Activated CD4-positive, CD25-positive, alpha-beta regulatory T cell treated with anti-CD3 and anti-CD28 coated beads, Interleukin-2, amount 50 U/mL, for 72 hours (primary cell): Measurements from ENCODE around the gene HYAL1.
"Not testable (repeated sequence)": the region's sequence is repeated elsewhere in the genome, so short reads cannot be mapped to it uniquely, and the experiment has no call there.

Experiments
- DNase-seq: peaks from one replicate; pipeline ENCODE4 v3.0.0; 2021

The HYAL1 gene

DNA sequence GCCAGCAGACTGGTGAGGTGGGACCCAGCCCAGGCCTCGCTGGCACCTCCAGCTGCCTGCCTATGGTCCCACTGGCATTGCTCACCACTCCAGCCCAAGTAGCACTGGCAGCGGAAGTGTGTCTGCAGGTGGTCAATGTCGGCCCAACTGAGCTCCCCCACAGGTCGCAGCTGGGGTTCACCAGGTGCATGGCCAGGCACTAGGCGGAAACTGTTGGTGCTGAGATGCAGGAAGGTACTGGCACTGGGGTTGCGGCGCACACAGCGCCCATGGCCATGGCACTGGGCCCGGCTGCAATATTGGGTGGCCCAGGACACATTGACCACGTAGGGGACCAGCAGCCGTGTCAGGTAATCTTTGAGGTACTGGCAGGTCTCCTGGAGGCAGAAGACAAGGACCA is 14.8 kb upstream of the HYAL1 start:
- DNase-seq = no peak

DNA sequence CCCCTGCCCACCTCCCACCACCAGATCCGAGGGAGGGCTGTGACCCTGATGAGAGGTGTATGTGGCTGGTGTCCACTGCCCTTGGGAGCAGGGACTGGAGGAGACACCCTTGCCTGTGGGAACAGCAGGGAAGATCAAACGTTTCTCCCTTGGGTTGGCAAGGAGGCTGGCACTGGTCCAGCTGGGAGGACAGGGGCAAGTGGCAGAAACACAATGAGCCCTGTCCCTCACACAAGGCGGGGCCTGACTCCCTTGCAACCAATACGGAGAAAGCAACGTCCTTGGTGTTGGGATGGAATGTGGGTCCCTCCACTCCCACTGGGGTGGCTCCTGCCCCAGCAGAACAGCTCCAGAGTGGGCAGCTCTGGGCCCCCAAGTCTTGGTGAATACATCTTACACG is 13.9 kb upstream of the HYAL1 start:
- no peak for DNase-seq

DNA sequence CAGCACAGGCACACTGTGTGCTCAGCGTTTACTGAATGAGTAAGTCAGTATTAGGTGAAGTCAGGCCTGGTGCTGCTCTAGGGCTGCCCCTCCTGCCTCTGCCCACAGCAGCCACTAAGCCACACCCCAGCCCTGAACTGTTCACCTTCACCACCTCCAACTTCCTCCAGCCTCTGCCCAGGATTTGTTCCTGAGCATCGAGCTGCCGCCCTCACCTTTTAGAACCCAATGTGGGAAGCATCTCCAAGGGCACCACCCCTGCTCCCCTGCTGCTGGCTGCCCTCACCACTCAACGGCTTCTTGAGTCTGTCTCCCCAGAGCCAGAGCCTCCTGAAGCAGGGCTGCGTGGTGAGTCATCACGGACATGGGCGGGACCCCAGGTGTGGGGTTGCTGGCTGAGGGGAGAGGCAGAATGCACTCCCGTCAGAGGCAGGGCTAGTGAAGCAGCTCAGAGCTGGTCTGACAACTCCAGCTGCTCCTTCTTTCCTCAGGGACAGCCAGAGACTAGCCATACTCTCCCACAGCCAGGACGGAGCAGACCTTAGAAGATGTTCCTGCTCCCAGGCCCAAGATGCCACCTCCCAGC is 13.4 kb upstream of the HYAL1 start:
- no peak for DNase-seq

DNA sequence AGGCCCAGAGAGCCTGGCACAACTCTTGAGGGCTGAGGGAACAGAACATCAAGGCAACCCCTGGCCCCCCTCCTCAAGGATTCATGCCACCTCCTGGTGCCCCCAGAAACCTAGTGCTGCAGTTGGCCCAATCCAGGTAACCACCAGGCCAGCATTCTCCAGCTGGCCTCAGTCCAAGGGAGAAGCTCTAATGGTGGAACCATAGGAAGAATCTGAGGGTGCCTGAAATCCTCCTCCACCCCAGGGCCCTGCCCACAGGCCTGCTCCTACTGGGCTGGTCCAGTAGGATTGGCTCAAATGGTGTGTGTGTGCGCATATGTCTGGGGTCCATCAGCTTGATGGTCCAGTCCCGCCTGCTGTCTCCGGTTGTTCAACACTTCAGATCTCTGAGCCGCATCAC is 11.4 kb upstream of the HYAL1 start:
- DNase-seq = no peak

DNA sequence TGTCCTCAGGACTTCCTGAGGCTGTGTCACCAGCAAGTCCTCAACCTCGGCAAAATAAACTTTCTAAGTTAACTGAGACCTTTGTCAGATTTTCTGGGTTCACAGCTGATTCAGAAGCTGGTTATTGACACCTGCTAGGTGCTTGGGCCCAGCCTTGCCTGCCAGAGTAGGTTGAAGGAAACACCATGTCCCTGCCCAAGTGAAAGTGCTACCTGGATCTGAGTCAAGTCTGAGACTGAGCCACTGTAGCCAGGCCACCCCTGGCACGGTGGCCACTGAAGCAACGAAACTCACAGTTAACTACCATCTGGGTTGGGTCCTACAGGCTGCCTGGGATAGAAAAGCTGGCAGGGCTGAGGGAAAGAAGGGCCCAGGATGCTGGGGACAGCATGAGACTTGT is 11.0 kb upstream of the HYAL1 start:
- DNase-seq = no peak

DNA sequence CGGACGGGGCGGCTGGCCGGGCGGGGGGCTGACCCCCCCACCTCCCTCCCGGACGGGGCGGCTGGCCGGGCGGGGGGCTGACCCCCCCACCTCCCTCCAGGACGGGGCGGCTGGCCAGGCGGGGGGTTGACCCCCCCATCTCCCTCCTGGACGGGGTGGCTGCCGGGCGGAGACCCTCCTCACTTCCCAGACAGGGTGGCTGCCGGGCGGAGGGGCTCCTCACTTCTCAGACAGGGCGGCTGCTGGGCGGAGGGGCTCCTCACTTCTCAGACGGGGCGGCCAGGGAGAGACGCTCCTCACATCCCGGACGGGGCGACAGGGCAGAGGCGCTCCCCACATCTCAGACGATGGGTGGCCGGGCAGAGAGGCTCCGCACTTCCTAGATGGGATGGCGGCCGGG is 8.7 kb upstream of the HYAL1 start:
- not testable (repeated sequence) for DNase-seq

DNA sequence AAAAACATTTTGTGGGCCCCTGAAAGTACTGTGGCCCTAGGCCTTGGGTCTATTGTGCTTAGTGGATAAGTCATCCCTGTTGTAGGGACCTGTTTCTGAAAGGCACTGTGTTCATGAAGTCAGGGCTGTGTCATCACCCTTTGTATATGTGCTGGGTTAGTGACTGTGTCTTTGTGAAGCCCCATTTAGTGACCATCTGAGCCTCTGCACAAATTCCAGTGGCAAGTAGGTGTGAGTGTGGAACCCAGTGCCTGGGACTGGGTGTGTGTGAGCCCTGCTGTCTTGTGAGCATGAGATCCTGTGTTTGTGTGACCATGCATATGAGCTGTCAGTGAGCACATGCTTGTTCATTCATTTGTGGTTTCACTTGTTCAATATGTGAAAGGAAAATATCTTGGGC is 1.2 kb upstream of the HYAL1 start:
- DNase-seq = no peak

DNA sequence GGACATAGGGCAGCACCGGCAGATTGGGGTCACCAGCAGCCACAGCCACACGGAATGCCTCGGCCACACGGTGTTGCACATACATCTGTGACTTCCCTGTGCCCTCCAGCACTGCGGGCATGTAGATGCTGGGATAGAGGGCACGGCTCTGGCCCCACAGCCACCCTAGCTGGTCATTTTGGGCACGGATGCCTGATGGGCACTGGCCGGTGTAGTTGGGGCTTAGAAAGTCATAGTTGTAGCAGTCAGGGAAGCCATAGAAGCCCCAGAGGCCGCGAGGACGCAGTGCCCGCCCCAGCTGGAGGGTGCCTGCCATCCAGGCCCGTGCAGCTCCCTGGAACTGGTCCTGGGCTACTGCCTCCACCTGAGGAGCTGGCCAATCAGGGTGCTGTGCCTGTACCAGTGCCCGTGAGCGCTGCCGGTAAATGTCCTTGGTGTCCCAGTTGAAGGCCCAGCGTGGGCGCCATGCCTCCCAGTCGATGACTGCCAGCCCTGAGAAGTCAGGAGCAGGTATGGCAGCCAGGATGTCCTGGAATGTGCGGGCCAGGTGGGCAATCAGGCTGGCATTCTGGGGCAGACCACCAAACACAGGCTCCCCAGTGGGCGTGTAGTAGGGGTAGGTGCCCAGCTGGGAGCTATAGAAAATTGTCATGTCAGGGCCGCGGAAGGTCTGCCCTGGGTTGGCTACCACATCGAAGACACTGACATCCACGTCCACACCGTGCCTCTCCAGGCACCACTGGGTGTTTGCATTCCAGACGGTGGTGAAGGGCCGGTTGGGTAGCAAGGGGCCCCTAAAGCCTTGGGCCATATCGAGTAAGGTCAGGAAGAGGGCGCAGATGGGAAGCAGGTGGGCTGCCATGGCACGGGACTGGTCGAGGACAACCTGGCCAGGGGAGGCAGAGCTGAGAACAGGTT is 1.0 kb downstream of the HYAL1 start:
- no peak for DNase-seq

DNA sequence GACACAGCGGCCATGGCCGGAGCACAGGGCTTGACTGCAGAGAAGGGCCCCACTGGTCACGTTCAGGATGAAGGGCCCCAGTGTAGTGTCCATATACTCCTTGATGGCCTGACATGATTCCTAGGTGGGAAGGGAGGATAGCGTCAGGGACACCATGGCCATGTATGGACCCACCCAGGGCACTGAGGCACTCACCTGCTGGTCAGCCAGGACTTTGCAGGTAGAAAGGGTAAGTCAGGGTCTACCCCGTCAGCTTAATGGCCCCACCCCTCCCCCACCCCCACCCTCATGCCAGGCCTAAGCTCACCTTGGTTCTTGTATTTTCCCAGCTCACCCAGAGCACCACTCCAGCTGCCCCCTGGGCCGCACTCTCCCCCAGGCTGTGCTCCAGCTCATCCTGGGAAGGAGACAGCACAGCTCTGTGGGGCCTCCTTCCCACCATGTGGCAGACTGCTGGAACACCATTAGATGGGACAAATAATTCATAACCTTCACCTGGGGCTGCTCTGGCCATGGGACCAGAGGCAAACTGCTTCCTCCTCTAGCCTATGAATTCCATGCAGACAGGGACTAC is 2.6 kb downstream of the HYAL1 start:
- no peak for DNase-seq

DNA sequence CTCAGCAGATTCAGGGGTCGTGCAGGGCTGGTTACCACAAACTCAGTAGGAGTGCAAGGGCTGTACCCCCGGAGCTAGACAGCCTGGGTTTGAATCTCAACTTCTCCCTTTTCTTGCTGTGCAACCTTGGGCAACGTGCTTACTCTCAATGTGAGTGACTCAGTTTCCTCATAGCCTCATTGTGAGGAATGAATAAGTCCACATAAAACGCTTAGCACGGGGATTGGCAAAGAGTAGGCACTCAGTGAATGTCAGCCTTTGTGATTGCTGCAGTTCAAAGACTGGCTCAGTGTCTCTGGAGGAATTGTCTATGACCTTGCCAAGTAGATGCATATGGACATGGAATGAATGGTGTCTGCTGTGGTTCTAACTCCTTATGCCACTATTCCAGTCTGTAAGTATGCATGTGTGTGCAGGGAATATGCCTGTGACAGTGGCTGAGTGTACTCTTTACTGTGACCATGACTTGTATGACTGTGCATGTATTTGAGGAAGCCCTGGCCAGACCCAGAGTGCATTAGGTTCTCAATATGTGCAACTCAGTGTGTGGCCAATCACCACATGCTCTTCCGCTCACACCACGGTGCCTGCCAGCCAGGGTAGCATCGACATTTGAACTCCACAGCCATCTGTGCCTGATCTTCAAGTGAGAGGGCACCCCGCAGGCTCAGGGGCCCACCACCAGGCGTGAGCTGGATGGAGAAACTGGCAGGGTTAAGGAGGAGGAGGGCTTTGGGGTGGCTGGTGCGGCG is 3.3 kb downstream of the HYAL1 start:
- DNase-seq = no peak

DNA sequence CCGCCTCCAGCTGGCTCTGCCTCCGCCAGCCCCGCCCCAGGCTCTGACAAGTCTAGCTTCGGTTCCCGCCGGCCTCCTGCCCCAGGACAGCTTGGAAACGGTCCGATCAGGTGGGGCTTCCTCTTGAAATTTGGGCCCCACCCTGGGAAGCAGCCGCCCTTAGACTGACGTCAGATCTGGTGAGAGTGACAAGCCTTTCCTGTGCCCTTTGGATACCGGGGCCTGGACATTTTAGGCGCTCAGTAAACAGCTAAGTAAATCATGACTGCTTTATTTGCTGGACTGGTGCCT is 3.8 kb downstream of the HYAL1 start:
- DNase-seq = no peak

DNA sequence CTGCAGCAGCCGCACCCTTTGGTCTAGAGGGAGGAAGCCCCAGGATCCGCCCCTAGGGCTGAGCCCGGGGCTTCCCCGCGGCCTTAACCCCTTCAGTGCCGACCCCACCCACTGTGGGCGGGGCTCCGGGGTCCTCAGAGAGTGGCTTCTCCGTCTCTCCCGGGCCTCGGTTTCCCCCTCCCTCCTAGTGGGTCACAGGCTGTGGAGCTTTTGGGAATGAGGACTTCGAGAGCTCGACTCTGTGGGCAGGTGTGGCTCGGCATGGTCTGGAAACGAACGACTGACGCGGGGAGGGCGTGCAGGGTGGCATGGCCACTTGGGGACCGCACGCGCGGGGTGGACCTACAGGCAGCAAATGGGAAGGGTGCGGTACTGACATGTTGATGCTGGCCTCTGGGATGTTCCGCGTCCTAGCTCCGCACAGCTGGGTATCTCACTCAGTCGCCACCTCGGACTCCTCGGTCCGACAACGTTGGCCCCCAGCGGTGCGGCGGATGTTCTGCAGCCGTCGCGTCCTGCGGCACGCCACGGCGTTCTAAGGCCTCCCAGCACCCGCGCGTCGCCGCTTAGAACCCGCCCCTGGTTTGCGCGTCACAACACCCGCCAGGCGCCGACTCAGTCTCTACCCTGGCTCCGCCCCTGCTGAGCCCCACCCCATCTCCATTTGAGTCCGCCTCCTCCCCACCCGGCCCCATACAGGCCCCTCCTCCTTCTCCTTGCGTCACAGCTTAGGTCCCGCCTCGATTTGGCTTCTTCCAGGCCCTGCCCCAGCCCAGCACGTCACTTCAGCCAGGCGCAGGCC is 4.3 kb downstream of the HYAL1 start, which contains the start of the genes HYAL3 and NAA80:
HYAL3 (minus strand) TSS at position 570 of the 802 bp plus-strand sequence. CDS start 3,803 bp downstream, outside the sequence.
NAA80 (minus strand) TSS at position 570 of the 802 bp plus-strand sequence. CDS start 1,942 bp downstream, outside the sequence.
- peak; percentile 99 for DNase-seq

DNA sequence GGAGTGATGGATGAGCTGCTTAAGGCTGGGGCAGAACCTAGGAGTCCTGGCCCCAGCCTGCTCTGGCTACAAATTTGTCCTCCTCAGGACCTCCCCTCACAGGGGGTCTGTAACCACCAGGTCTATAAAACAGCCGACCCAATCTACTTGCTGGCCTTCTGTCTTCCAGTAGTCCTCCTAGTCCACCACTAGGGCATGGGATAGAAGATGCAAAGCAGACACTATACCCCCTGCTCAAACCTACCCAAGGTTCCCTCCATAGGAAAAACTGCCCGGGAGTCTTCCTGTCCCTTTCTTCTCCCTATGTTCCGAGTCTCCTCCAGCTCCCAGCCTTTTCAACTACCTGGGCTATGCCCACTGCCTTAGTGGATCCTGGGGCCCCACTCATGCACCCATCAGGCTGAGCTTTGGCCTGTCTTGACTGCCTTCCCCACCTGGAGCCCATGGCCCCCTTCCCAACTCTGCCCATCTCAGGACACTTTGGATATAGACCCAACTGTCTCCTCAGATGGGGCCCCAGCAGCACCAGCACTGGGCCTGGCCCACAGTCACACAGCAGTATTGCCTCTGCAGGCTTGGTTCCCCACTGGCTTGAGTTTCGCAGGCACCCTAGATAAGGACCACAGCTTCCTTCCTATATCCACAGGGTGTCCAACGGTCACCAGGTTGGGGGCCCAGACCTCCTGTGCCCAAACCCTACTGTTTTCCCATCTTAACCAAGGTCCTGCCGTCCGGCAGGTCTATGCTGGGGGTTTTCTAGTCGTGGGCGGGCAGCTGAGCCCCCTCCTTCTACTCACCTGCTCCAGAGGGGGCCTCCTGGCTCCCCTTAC is 5.3 kb downstream of the HYAL1 start:
- DNase-seq = no peak

DNA sequence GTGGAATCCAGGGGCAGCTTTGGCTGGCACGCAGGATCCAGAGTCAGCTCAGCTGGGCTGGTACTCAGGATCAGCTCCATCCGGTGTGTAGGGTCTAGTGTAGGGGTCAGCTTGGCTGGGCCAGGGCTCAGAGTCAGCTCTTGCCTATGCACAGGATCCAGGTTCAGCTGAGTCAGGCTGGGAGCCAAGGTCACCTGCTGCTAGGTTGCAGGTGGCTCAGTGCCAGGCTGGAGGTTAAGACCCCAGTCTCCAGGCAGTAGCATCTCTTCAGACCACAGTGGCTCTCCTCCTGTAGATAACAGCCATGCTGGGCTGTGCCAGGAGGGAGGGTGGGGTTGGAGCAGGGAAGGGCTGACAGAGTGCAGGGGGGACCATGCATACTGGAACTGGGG is 6.0 kb downstream of the HYAL1 start:
- DNase-seq = no peak

DNA sequence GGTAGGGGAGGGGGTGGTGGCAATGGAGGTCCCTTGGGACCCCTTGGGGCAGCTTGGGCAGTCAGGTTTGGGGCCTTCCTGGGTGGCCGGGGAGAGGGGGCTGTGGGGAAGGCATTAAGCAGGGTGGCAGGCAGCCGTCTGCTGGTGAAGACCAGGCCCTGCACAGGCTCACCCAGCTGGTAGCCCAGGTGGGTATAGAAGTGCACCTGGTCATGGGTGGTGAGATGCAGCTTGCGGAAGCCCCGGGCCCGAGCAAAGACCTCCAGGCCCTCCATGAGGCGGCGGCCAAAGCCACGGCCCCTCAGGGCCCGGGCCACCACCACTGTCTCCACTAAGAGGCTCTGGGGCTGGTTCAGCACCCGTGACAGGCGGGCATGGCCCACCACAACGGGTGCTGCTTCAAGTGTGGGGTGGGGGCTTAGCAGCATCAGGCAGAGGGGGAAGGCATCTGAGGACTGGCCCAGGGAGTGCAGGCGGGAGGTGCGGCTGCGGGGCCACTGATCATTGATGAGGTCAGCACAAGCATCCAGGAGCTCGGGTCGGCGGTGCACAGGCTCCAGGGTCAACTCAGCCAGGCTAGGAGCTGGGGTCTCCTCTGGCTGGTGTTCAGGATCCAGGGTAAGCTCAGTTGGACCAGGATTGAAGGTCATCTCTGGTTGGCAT is 6.5 kb downstream of the HYAL1 start:
- DNase-seq = no peak

DNA sequence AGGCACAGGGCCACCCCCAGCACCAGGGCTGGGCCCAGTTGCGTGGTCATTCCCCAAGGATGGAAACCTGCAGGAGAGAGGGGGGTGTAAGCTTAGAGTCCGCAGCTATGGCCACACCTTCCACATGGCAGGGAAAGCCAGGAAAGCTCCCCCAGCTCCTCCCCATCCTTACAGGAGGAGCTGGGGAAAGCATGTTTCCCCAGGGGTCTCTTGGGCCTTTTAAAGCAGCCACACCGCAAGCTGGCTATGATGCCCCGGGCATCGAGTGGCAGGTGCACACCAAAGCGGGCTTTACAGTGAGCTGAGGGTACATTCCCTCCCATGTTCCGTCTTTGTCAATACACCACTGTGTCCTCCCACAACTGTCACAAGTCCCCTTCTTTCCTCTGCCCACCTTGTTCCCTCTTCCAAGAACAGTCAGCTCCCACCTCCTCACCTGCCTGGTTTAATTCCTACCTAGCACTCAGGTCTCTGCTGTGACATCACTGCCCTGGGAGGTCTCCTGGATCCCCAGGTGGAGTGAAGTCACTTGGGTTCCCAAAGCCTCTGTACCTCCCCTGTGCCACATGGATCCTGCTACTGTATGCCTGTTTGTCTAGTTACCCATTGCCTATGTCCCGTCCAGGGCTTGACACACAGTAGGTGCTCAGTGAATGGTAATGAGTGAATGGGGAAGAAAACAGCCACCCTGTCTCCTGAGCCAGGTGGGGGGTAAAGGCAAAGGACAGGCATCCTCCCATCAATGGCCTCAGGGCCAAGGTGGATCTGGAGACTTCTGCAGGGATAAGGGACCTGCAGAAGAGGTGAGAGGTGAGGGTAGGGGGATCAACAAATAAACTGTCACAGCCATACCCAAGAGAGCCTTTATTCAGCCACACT is 7.6 kb downstream of the HYAL1 start:
- no peak for DNase-seq

DNA sequence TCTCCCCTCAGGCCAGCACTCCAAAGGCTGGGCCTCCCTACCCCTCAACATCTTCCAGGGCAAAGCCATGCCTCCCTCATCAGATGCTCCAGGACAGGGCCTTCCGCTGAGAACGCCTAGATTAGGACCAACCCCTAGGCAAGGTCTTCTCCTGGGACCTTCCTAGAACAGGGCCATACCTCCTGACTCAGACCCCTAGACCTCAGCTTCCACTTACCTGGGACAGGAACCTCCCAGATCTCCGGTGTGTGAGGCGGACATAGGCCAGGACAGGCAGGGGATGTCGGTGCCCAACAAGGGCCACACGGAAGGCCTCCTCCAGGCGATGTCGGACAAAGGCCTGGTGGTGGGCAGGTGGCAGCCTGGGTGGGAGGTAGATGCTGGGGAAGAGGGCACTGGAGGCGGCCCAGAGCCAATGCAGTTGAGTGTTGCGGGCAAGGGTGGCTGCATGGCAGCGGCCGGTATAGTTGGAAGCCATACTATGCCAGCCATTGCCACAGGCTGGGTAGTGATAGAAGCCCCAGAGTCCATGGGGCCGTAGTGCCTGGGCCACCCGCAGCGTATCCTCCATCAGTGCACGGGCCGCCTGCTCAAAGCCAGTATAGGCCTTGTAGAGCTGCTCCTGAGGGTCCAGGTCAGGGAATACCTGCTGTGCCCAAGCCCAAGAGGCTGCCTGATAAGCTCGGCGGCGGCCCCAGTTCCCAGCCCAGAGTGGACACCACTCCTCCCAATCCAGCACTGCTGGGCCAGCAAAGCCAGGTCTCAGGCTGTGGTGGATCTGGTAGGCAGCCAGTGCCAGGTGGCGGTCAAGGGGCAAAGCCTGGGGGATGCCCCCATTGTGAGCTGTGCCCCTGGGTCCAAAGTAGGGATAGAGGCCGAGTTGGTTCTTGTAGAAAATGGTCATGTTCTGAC is 8.6 kb downstream of the HYAL1 start:
- DNase-seq = no peak

DNA sequence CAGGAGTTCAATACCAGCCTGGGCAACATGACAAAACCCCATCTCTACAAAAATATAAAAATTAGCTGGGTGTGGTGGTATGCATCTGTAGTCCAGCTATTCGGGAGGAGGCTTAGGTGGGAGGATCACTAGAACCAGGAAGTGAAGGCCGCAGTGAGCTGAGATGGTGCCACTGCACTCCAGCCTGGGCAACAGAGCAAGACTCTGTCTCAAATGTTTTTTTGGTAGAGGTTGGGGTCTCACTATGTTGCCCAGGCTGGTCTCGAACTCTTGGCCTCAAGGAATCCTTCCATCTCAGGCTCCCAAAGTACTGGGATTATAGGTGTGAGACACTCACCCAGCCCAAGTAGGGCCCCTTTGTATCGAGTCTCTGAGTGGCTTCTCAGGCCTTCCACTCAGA is 9.3 kb downstream of the HYAL1 start:
- no peak for DNase-seq
